Measurements from ENCODE around the gene BAIAP2.

GRCh38 chr17:81093619-81094508, 58.9 kb downstream of the BAIAP2 start:
- no peak for TF ChIP-seq CTCF (IDR thresholded peaks at IDR 0.05)
- no peak for TF ChIP-seq POLR2A (IDR thresholded peaks at IDR 0.05)
